Measurements from ENCODE around the gene SNRPA1. TPM values are rescaled to one million over a fixed set of nuclear protein-coding genes. Genes with fewer than 3 reads are reported as not detected.

Gene SNRPA1
- total and polyA plus RNA-seq, 2 experiments from 2014 or later = 35.2 to 70.4 TPM

GRCh38 chr15:101264011-101264410 lies 31.0 kb downstream of the SNRPA1 start:
- WGBS, 2 experiments (ENCODE audit: low coverage in 1 of 2, low lambda C conversion rate in 2 of 2, missing lambda C conversion rate in 2 of 2) = 93 to 96% methylated on average over 4 of the region's 4 CpGs
- H3K36me3 ChIP-seq (ENCODE audit: low read depth) = no peaks in the 10 kb centered on the region
- H3F3A ChIP-seq (ENCODE audit: insufficient read depth) = peaks cover 34% of the 10 kb centered on the region
- peaks cover 33% of the 10 kb centered on the region for H3K4me1 ChIP-seq (ENCODE audit: insufficient read depth)
- no peaks in the 10 kb centered on the region for H3K79me2 ChIP-seq (ENCODE audit: insufficient read depth)
- H3K27ac ChIP-seq = no peak overlapping the region
- no peaks in the 10 kb centered on the region for H3K27me3 ChIP-seq (replicated peaks; ENCODE audit: insufficient read depth)
- no peak overlapping the region for H3K4me2 ChIP-seq (ENCODE audit: unreplicated experiment)
- no peak overlapping the region for H2AFZ ChIP-seq
- H3K9me3 ChIP-seq (ENCODE audit: low read depth) = no peaks in the 10 kb centered on the region
- H3K4me3 ChIP-seq = no peak overlapping the region
- H3K9ac ChIP-seq = no peak overlapping the region
- H3K9me2 ChIP-seq (ENCODE audit: insufficient read depth) = no peaks in the 10 kb centered on the region
- no peaks in the 10 kb centered on the region for H4K20me1 ChIP-seq (ENCODE audit: insufficient read depth)
- in situ Hi-C loops (cut with MboI) = loop anchor here (10.0 to 25.0 kb wide), 2 partner anchors 352 to 649 kb away; partner anchors contain the start of gene LRRK1
- no peak for DNase-seq
- TF ChIP-seq EZH2 (IDR thresholded peaks at IDR 0.05; ENCODE audit: insufficient read depth, poor library complexity, severe bottlenecking) = no peak
- no peak for TF ChIP-seq EZH2phosphoT487 (IDR thresholded peaks at IDR 0.05; ENCODE audit: insufficient read depth, low read depth)

DNA sequence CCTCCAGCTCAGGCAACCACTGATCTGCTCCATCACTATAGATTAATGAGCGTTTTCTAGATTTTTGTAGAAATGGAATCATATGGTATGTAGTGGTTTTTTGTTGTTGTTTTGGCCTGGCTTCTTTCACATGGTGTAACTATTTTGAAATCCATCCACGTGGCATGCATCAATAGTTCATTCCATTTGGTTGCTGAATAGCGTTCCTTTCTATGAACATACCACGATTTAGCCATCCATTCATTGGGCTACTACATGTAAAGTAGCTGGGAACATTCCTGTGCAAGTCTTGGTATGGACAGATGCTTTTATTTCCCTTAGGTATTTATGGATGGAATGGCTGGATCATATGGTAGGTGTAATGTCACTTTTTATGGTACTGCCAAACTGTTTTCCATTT lies 32.5 kb downstream of the SNRPA1 start:
- no peaks in the 10 kb centered on the region for H3K9me3 ChIP-seq (ENCODE audit: low read depth)
- no peak overlapping the region for H3K4me2 ChIP-seq (ENCODE audit: unreplicated experiment)
- H3F3A ChIP-seq (ENCODE audit: insufficient read depth) = peaks cover 20% of the 10 kb centered on the region
- no peaks in the 10 kb centered on the region for H3K36me3 ChIP-seq (ENCODE audit: low read depth)
- no peak overlapping the region for H3K4me3 ChIP-seq
- DNase-seq = no peak
- in situ Hi-C loops (cut with MboI) = loop anchor here (10.0 to 25.0 kb wide), 2 partner anchors 350 to 648 kb away; partner anchors contain the start of gene LRRK1
- H3K79me2 ChIP-seq (ENCODE audit: insufficient read depth) = no peaks in the 10 kb centered on the region
- H2AFZ ChIP-seq = no peak overlapping the region
- H4K20me1 ChIP-seq (ENCODE audit: insufficient read depth) = no peaks in the 10 kb centered on the region
- H3K4me1 ChIP-seq (ENCODE audit: insufficient read depth) = peaks cover 19% of the 10 kb centered on the region
- WGBS, 2 experiments (ENCODE audit: low coverage in 1 of 2, low lambda C conversion rate in 2 of 2, missing lambda C conversion rate in 2 of 2) = 30 to 35% methylated on average over 4 of the region's 4 CpGs
- no peaks in the 10 kb centered on the region for H3K9me2 ChIP-seq (ENCODE audit: insufficient read depth)
- no peak overlapping the region for H3K9ac ChIP-seq
- no peak for TF ChIP-seq EZH2 (IDR thresholded peaks at IDR 0.05; ENCODE audit: insufficient read depth, poor library complexity, severe bottlenecking)
- TF ChIP-seq EZH2phosphoT487 (IDR thresholded peaks at IDR 0.05; ENCODE audit: insufficient read depth, low read depth) = no peak
- no peak overlapping the region for H3K27ac ChIP-seq
- H3K27me3 ChIP-seq (replicated peaks; ENCODE audit: insufficient read depth) = no peaks in the 10 kb centered on the region

DNA sequence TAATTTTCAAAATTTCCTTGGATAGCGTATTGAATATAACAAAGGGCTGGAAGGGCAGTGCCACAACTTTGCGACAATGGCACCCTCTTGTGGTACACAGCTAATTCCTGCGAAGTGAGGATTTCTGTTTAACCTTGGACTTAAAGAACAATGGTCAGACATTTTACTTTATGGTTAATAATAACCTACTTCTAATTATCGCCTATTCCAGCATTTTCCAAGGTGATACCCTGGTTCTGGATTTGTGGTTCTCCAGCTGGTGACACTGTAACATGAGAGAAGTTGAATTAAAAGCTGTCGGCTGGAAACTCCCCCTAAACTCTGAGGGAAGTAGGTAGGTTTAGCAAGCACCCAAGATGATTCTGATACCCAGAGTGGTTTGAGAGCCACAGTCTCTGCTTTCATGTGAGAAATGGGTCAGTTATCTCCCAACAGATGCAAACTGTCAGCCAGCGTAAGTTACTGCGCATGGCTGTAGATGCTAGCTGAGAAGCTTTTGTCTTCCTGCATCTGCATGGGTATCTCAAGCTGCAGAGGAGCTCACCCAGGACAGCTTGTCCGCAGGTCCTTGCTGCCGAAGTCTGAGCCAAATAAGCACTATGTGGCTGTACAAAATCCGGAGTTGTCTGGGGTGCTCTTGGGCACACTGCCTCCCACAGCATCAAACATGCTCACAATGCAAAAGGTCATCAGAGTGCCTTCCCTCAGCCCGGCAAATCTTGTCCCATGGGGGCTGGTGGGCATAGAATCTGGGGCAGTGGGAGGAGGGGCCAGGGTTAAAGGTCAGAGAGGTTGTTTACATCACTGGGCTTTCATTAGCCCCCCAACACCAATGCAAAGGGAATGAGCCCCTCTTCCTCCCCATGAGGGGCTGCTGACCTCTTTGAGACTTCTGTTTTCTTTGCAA lies 36.6 kb downstream of the SNRPA1 start:
- TF ChIP-seq EZH2 (IDR thresholded peaks at IDR 0.05; ENCODE audit: insufficient read depth, poor library complexity, severe bottlenecking) = no peak
- TF ChIP-seq EZH2phosphoT487 (IDR thresholded peaks at IDR 0.05; ENCODE audit: insufficient read depth, low read depth) = no peak
- no peaks in the 10 kb centered on the region for H3K27me3 ChIP-seq (replicated peaks; ENCODE audit: insufficient read depth)
- H3K4me2 ChIP-seq (ENCODE audit: unreplicated experiment) = no peak overlapping the region
- no peaks in the 10 kb centered on the region for H3F3A ChIP-seq (ENCODE audit: insufficient read depth)
- peaks cover 6% of the 10 kb centered on the region; the same call in 1 of the 2 replicates for H3K4me1 ChIP-seq (ENCODE audit: insufficient read depth)
- H2AFZ ChIP-seq = peak overlapping the region; percentile 49
- 0 out of 2 replicates have a peak, but pooled peaks cover under 1% of the 10 kb centered on the region for H3K79me2 ChIP-seq (ENCODE audit: insufficient read depth)
- H3K9me3 ChIP-seq (ENCODE audit: low read depth) = no peaks in the 10 kb centered on the region
- in situ Hi-C loops (cut with MboI) = loop anchor here (5.0 to 25.0 kb wide), 3 partner anchors 174 to 346 kb away; partner anchors contain the start of gene LRRK1
- WGBS, 2 experiments (ENCODE audit: low coverage in 1 of 2, low lambda C conversion rate in 2 of 2, missing lambda C conversion rate in 2 of 2) = 20 to 26% methylated on average over 11 of the region's 11 CpGs
- no peak overlapping the region for H3K27ac ChIP-seq
- H3K9ac ChIP-seq = no peak overlapping the region
- no peaks in the 10 kb centered on the region for H3K9me2 ChIP-seq (ENCODE audit: insufficient read depth)
- H3K36me3 ChIP-seq (ENCODE audit: low read depth) = no peaks in the 10 kb centered on the region
- no peaks in the 10 kb centered on the region for H4K20me1 ChIP-seq (ENCODE audit: insufficient read depth)
- H3K4me3 ChIP-seq = no peak overlapping the region
- DNase-seq = peak; percentile 86

GRCh38 chr15:101256757-101257156 lies 38.3 kb downstream of the SNRPA1 start:
- Histone ChIP-seq H3K27me3 (replicated peaks; ENCODE audit: insufficient read depth) (no peaks in the 10 kb centered on the region), H3F3A (ENCODE audit: insufficient read depth) (peaks cover 9% of the 10 kb centered on the region), H3K79me2 (ENCODE audit: insufficient read depth) (0 out of 2 replicates have a peak, but pooled peaks cover 5% of the 10 kb centered on the region), H3K9me3 (ENCODE audit: low read depth) (no peaks in the 10 kb centered on the region), H3K9ac (no peak overlapping the region), H3K27ac (no peak overlapping the region), H3K36me3 (ENCODE audit: low read depth) (no peaks in the 10 kb centered on the region), H3K4me1 (ENCODE audit: insufficient read depth) (peaks cover 12% of the 10 kb centered on the region; the same call in 1 of the 2 replicates), H3K4me2 (ENCODE audit: unreplicated experiment) (no peak overlapping the region), H2AFZ (no peak overlapping the region), H4K20me1 (ENCODE audit: insufficient read depth) (no peaks in the 10 kb centered on the region), H3K9me2 (ENCODE audit: insufficient read depth) (no peaks in the 10 kb centered on the region), H3K4me3 (no peak overlapping the region)
- WGBS, 2 experiments (ENCODE audit: low coverage in 1 of 2, low lambda C conversion rate in 2 of 2, missing lambda C conversion rate in 2 of 2) = 86 to 89% methylated on average over 6 of the region's 6 CpGs
- TF ChIP-seq EZH2 (IDR thresholded peaks at IDR 0.05; ENCODE audit: insufficient read depth, poor library complexity, severe bottlenecking) (no peak), EZH2phosphoT487 (IDR thresholded peaks at IDR 0.05; ENCODE audit: insufficient read depth, low read depth) (no peak)
- DNase-seq = peak; percentile 59
- in situ Hi-C loops (cut with MboI) = loop anchor here (5.0 to 25.0 kb wide), 3 partner anchors 172 to 344 kb away; partner anchors contain the start of gene LRRK1
